ELR (cell line): ENCODE data around the gene MYPOP.
A peak's percentile ranks its signal among the peaks of the same experiment; 100 is the strongest.
"Not testable (repeated sequence)": the region's sequence is repeated elsewhere in the genome, so short reads cannot be mapped to it uniquely, and the experiment has no call there.

Experiments used
- DNase-seq: peaks from one replicate; pipeline ENCODE4 v3.0.0-alpha.2; 2015; ENCODE audit warnings: low read depth

The MYPOP gene

DNA sequence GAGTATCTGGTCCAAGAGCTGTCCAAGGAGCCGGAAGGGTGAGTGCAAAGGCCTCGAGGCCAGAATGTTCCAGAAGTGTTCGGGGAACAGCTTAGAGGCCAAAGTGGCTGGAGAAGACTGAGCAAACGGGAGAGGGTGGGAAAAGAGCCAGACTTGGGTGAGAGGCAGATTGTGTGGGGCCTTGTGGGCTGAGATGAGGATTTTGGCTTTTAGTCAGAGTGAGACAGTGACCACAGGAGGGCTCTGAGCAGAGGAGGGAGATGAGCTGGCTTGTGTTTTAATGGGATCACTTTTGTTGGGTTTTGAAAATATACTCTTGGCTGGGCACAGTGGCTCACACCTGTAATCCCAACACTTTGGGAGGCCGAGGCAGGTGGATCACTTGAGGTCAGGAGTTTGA lies 6.5 kb upstream of the MYPOP start:
- DNase-seq = peak; percentile 44

DNA sequence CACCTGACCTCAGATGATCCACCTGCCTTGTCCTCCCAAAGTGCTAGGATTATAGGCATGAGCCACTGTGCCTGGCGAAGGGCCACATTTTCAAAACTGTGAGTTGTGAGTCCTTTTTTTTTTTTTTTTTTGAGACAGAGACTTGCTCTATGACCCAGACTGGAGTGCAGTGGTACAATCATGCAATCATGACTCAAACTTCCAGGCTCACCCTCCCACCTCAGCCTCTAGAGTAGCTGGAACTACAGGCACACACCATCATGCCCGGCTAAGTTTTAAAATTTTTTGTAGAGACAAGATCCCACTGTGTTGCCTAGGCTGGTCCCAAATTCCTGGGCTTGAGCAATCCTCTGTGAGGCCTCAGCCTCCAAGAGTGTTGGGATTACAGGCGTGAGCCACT lies 3.8 kb upstream of the MYPOP start:
- DNase-seq = peak; percentile 61

DNA sequence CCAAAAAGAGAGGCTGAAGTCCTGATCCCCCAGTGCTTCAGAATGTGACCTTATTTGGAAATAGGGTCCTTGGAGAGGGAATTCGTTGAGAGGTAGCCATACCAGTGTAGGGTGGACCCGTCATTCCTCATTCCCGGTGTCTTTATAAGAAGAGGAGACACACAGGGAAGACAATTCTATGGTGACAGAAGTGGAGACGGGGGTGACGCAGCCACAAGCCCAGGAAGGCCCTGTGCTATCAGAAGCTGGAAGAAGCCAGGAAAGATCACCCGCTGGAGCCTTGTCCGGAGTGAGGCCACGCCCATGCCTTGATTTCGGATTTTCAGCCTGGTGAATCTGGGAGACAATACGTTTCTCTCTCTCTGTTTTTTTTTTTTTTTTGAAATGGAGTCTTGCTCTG lies 2.6 kb upstream of the MYPOP start:
- DNase-seq = no peak

DNA sequence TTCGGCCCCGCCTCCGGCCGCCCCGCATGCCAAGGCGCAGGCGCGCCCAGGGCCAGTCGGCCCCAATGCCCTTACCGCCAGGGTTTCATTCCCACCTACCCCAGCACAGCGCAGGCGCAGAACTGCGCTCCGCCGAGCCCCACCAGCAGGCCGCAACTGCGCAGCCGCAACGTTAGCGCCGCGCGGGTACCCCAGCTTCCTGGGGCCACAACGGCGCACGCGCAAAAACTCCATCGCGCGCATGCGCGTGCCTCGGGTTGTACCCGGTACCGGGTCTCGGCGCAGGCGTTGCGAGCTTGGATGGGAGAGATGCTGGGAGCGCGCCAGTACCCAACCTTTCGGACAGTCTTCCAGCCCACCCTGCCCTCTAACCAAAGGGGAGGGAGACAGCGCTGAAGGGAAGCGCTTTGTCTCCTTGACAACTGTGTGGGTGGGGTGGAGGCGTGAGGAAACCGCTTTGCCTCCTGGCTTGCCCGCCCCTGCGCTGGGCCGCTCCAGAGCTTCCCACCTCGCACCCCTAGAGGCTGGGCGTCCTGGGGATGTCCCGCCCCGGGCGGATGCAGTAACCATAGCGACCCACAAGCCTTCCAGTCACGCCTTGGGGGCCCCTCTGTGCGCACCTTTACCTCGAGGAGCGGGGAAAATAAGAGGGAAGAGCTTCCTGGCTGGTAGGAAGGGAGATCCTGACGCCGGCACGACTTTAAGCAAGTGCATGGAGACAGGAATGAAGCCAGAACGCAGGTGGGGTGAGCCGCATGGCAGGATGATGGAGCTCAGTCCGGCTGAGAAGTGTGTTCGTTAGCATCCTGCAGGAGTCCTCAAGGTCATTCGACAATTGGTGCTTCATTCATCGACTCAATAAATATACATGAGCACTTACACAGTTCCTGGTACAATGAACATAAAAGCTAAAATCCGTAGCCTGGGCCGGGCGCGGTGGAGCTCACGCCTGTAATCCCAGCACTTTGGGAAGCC lies 525 bp upstream of the MYPOP start:
- peak; percentile 94 for DNase-seq

DNA sequence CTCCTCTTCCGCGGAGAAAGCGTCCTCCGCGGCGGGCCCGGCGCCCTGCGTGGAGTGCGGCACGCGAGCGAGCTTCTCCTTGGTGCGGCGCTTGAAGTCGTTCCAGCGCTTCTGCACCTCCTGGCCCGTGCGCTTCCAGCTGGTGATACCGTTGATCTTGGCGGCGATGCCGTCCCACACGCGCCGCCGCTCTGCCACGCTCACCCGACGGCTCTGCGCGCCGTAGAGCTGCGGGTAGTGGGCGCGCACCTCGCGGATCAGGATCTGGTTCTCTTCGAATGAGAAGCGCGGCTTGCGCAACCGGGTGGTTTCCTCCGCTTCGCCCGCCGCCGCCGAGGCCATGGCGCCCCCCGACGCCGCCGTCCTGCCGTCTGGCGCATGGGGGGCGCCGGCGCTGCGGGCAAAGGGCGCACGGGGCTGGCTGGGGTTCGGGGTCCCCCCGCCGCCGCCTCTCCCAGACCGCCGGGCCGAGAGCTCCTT lies 941 bp downstream of the MYPOP start:
- DNase-seq = peak; percentile 23

DNA sequence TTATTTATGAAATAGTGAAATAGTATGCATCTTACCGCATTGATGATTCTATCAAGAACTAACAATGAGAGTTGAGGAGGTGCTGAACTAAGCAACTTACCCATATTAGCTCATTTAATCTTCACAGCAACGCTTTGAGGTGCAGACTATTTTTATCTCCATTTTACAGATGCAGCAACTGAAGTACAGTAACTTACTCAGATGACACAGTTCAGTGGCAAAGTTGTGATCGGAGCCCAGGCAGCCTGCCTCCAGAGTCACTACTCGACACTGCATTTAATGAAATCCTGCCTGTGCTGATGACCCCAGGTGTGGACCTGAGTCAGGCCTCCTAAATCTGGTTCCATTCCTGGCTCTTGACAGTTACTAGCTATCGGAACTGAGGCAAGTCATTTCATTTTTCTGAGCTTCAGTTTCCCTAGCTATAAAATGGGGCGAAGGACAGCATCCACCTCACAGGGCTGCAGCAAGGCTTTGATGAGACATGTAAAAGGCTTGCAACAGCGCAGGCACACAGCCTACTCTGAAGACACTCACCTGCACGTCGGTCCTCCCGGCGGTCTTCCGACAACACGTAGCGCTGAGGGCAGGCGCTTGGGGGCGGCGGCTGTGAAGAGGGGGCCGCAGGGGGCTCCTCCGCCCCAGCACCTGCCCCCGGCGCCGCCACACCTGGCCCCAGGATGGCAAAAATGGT lies 1.5 kb downstream of the MYPOP start:
- no peak for DNase-seq

DNA sequence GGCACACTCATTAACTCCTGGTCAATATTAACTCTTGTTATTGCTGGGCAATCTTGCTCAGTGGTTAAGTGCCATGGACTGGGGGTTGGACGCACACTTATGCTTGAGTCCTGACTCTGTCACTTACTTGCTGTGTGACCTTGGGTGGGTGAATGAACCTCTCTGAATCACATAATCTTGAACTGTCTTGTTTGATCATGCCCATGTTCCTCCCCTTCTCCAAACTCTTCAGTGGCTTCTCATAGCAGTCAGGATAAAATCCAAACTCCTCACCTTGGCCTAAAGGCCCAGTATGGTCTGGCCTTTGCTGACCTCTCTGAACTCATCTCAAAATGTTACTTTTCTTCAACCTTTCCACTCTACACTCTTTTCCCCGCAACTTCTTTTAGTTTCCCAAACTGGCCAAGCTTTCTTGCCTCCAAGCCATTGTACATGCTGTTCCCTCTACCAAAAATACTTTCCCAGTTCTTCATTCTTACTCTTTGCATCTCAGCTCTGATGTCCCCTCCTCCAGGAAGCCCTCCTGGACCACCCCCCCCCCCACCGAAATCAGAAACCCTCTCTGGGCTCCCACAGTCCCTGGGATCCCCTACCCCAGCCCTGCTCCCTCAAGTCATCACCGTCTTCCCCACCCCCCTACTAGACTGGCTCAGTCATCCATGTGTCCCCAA lies 2.4 kb downstream of the MYPOP start:
- no peak for DNase-seq

DNA sequence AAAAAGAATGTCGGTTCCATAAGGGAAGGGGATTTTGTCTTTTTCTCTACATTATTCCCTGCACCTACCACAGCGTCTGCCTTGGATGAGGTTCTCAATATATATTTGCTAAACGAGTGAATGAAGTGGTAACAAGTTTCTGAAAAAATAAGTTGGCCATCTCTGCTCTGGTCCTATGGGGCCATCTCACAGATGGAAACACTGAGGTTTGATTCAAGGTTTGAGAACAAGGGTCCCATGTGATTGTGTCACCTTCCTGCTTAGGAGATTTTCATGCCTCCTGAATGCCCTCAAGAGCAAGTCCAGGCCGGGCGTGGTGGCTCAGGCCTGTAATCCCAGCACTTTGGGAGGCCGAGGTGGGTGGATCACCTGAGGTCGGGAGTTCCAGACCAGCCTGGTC lies 3.2 kb downstream of the MYPOP start:
- no peak for DNase-seq

DNA sequence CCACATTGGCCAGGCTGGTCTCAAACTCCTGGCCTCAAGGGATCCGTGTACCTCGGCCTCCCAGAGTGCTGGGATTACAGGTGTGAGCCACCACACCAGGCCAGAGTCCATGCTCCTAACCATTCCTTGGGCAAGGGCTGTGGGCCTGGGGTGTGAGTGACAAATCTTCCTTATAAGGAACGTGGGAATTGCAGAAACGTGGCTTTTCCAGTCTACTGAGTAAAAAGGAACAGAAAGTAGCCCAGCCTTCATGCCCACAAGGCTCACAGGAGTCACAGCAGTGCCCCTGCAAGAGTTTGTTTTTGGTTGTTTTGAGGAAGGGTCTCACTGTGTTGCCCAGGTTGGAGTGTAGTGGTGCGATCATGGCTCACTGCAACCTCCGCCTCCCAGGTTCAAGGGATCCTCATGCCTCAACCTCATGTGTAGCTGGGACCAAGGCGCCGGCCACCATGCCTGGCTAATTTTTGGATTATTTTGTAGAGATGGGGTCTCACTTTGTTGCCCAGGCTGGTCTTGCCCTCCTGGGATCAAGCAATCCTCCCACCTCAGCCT lies 5.1 kb downstream of the MYPOP start:
- DNase-seq = no peak

DNA sequence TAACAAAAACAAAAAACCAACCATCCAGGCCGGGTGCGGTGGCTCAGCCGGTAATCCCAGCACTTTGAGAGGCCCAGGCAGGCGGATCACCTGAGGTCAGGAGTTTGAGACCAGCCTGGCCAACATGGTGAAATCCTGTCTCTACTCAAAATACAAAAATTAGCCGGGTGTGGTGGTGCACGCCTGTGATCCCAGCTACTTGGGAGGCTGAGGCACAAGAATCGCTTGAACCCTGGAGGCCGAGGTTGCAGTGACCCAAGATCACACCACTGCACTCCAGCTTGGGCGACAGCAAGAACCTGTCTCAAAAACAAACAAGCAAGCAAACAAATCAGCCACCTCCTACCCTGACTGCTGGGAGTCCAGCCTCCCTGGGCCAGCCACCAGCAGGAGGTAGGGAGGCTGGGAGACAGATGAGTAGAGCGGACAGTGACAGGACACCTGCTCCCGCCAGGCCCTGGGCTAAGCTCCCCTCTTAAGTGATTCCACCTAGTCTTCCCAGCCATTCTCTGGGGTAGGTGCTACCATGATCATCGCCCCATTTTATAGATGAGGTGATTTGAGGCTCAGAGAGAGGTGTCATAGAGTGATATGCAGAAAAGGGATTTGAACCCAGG lies 6.3 kb downstream of the MYPOP start:
- not testable (repeated sequence) for DNase-seq

DNA sequence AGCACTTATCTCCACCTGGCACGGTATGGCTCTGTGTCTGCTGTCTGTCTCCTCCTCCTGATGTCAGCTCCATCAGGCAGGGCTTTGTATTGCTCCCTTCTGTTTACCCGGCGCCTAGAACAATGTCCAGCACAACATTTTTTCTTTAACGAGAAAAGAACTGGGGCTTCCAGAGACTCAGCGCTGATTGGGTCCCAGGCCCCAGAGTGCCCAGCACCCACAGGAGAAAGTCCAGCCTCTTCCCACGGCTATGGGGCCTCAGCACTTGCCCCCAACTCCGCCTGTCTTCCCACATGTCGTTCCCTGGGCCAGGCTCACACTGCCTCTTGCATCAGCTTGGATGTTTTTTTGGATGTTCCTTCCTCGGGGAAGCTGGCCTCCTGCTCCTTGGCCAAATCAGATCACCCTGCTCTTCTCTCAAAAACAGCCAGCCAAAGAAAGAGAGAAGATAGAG lies 6.9 kb downstream of the MYPOP start:
- DNase-seq = no peak

DNA sequence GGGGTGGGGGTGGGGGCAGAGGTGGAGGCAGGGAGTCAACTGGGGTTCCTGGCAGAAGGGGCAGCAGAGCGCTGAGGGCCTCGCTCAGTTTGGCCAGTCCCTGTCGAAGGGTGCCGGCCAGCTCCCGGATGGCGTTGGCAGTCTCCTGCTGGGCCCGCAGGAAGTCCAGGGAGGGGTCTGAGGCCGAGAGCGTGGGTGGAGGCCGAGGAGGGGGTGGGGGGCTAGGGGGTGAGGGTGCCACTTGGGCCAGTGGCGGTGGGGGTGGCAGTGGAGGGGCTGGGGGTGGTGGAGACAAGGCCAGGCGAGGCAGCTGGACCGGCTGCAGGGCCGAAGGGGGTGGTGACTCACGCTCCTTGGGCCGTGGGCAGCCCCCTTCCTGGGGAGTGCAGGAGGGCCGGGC lies 11.5 kb downstream of the MYPOP start:
- no peak for DNase-seq

DNA sequence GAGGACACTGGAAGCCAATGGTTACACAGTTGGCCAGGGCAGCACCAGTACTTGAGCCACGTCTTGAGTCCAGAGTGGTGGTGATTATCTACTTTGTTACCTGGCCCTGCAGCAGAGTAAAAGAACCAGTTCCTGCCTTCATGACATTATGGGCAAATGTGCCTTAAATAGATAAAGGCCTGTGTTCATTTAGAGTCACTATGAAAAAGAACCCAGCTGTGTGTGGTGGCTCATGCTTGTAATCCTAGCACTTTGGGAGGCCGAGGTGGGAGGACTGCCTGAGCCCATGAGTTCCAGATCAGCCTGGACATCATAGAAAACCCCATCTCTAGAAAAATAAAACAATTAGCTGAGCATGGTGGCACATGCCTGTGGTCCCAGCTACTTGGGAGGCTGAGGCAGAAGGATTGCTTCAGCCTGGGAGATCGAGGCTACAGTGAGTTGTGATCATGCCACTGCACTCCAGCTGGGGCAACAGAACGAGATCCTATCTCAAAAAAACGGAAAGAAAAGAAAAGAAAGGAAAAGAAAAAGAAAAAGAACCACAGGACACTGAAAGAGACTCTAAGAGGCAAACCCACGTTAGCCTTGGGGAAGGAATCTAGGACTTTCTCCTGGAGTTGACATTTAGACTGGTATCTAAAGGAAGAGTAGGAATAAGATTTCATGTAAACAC lies 13.1 kb downstream of the MYPOP start:
- DNase-seq = no peak

DNA sequence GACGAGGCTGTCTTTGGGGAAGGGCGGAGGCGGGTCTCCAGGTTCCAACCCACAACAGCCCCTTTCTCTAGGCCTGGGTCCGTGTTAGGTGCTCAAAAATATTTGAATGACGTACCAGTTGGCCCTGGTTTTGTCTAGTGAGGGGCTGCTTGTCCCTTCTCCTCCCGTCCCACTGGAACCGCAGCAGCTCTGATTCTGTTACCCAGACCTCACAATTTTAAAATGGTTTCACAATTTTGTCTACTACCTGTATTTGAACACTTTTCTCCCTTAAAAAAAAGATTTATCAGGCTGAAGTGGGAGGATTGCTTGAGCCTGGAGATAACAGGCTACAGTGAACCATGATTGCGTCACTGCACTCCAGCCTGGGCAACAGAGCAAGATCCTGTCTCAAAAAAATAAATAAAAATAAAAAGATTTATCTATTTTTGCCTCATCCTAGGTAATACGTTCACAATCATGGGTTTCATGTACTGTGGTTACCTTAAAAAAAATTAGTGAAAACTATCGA lies 15.2 kb downstream of the MYPOP start:
- no peak for DNase-seq

DNA sequence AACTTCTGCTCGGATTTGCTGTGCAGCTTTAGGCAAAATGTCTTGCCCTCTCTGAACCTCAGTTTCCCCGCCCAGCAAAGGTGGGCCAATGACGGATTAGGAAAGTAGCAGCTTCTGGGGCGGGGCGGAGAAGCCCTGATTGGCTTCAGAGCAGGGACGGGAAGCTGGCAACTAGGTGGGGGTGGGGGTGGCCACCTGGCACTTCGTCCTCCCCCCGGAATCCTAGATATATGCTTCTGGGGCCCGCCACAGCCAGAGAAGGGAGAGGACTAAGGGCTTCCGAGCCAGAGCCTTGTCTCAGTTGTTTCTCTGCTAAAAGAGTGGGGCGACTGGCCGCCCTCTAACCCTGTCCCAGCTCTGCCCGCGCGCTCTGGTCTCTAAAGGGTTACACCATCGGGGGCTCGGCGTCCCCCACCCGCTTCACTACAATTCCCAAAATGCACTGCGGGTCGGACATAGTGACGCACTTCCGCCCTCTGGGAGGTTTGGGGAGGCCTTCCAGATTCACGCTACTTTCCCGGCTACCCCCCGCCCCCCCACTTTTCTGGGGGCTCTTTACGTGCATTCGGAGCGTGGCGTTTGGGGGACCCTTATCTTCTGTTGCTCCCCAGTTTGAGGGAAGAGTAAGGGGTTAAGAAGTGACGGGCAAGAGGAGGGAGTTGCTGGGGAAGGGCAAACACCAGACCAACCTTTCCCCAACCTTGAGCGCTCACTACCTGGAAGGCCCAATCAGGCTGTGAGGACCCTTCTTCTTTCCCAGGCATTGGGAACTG lies 15.8 kb downstream of the MYPOP start:
- DNase-seq = peak; percentile 94

DNA sequence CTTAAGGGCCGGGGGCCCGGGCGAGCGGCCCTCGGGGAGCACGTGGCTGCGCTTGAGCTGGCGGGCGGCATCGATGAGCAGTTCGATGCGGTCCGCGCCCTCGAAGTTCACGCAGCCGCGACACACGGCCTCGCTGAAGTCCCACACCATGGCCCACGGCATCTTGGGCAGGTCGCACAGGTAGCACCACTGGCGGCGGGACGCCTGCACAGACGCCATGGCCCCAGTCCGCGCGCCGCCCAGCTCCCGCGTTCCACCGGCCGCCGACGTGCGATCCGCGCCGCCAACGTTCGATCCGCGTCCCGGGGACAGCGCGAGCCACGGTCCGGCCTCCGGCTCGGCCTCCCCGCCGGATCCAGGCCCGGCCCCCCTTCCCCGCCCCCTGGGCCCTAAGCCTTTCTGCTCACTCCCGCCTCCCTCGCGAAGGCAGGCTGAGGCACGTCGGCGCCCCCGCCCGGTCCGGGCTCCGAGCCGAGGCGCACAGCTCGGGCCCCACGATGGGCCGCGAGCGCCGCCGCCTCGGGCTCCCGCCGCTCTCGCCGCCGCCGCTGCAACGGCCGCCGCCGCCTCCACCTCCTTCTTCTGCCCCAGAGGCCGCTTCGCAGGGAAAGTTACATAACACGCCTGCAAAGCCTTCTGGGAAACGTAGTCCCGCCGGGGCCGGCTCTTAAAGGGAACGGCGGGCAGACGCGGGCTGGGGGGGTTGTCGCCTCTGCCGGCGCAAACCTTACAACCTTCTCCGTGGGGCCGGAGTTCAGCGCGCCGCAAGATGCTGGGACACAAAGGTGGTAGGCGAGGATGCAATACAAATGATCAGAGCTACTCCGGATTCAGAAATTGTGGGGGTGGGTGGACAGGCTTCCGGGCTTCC lies 16.6 kb downstream of the MYPOP start, which contains the start of gene IRF2BP1:
IRF2BP1 (minus strand) TSS at position 586 of the 871 bp plus-strand sequence; CDS start at position 219, 367 bp downstream.
- peak; percentile 94 for DNase-seq

DNA sequence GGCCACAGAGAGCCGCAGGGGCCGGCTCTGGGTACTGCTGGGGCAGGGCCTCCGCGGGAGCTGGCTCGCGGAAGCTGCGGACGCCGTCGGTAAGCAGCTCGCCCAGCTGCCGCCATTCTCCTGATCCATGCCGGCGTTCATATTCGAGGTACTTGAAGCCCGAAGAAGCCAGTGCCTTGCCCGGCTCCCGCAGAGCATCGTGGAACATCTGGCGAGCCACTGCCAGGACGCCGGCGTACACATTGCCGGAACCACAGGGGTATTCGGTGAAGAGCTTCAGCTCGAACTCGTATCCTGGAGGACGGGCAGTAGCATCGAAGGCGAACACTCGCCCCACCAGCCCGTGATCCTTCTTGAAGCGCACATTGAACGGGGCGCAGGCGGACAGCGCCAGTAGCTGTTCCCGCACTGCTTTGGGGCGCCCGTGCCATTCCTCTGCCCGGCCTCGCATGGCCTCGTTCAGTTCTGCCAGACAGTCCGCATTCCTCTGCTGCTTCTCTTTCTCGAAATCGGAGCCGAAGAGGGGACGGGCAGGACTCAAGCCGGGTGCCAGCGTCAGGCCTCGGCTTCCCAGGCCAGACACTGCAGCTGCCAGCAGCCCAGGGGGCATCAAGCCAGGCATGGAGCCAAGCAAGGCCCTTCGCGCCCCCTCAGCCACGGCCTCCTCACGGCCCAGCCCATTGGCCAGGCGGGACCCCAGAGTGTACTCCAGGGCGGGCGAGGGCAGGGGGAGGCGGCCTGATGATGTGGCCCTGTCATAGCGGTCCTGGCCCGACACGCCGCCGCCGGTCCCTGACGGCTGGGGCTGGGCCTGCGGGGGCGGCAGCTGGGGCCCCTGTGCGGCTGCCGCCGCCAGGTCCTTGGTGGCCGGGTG lies 17.5 kb downstream of the MYPOP start:
- DNase-seq = no peak
